ENCODE results near the gene SIAH1. TPM values are rescaled to one million over a fixed set of nuclear protein-coding genes. Genes with fewer than 3 reads are reported as not detected.
"Not testable (repeated sequence)": the region's sequence is repeated elsewhere in the genome, so short reads cannot be mapped to it uniquely, and the experiment has no call there.

Gene SIAH1
- total RNA-seq, 2 donors from 2014 or later, result 19.7 to 27.9 TPM

GRCh38 chr16:48381201-48381600, 4.0 kb downstream of the SIAH1 start:
- no peaks in the 10 kb centered on the region for H3K4me1 ChIP-seq
- no peak for TF ChIP-seq CTCF (IDR thresholded peaks at IDR 0.05)
- DNase-seq, result no peak
- H3K36me3 ChIP-seq, result no peaks in the 10 kb centered on the region
- no peaks in the 10 kb centered on the region for H3K27me3 ChIP-seq
- intact Hi-C loops (cut with DNase I), result no loop called here
- no peaks in the 10 kb centered on the region for H3K9me3 ChIP-seq
- H3K27ac ChIP-seq, result no peak overlapping the region
- no peak overlapping the region for H3K4me3 ChIP-seq
- H3K9ac ChIP-seq (ENCODE audit: low read depth in 2 of 2, low read length in 2 of 2), result no peak overlapping the region

GRCh38 chr16:48378836-48379235, 6.4 kb downstream of the SIAH1 start:
- Histone ChIP-seq H3K9ac (ENCODE audit: low read depth in 2 of 2, low read length in 2 of 2) (no peak overlapping the region), H3K9me3 (no peaks in the 10 kb centered on the region), H3K27me3 (no peaks in the 10 kb centered on the region), H3K36me3 (no peaks in the 10 kb centered on the region), H3K4me3 (no peak overlapping the region), H3K27ac (no peak overlapping the region), H3K4me1 (no peaks in the 10 kb centered on the region)
- intact Hi-C loops (cut with DNase I), result no loop called here
- no peak for DNase-seq
- TF ChIP-seq CTCF (IDR thresholded peaks at IDR 0.05), result no peak

GRCh38 chr16:48378276-48378675, 6.9 kb downstream of the SIAH1 start:
- H3K4me1 ChIP-seq, result no peaks in the 10 kb centered on the region
- H3K27me3 ChIP-seq, result no peaks in the 10 kb centered on the region
- DNase-seq, result no peak
- no peak overlapping the region for H3K4me3 ChIP-seq
- H3K27ac ChIP-seq, result no peak overlapping the region
- H3K9ac ChIP-seq (ENCODE audit: low read depth in 2 of 2, low read length in 2 of 2), result no peak overlapping the region
- intact Hi-C loops (cut with DNase I), result no loop called here
- H3K36me3 ChIP-seq, result no peaks in the 10 kb centered on the region
- H3K9me3 ChIP-seq, result no peaks in the 10 kb centered on the region
- TF ChIP-seq CTCF (IDR thresholded peaks at IDR 0.05), result no peak

- intact Hi-C loops (cut with DNase I); H3K4me1 ChIP-seq; H3K9ac ChIP-seq (ENCODE audit: low read depth in 2 of 2, low read length in 2 of 2): not testable (repeated sequence)
Observed at GRCh38 chr16:48377301-48377700, 7.9 kb downstream of the SIAH1 start.

GRCh38 chr16:48374255-48374654, 11.0 kb downstream of the SIAH1 start:
- H3K27ac ChIP-seq, result no peak overlapping the region
- H3K9me3 ChIP-seq, result no peaks in the 10 kb centered on the region
- H3K9ac ChIP-seq (ENCODE audit: low read depth in 2 of 2, low read length in 2 of 2), result no peak overlapping the region
- no peak for DNase-seq
- intact Hi-C loops (cut with DNase I), result loop anchor here (5.0 kb wide), 1 partner anchor 243 kb away; no protein-coding TSS in a partner anchor
- no peak for TF ChIP-seq CTCF (IDR thresholded peaks at IDR 0.05)
- H3K4me1 ChIP-seq, result no peaks in the 10 kb centered on the region
- no peaks in the 10 kb centered on the region for H3K36me3 ChIP-seq
- H3K4me3 ChIP-seq, result no peak overlapping the region
- no peaks in the 10 kb centered on the region for H3K27me3 ChIP-seq

More at GRCh38 chr16:48377301-48377700, 7.9 kb downstream of the SIAH1 start:
- H3K4me3 ChIP-seq, H3K36me3 ChIP-seq, H3K27ac ChIP-seq, DNase-seq, H3K9me3 ChIP-seq, H3K27me3 ChIP-seq: not testable (repeated sequence)

GRCh38 chr16:48373258-48374029, 11.8 kb downstream of the SIAH1 start:
- intact Hi-C loops (cut with DNase I), result loop anchor here (5.0 kb wide), 1 partner anchor 244 kb away; no protein-coding TSS in a partner anchor
- Histone ChIP-seq H3K4me1 (no peaks in the 10 kb centered on the region), H3K27me3 (no peaks in the 10 kb centered on the region), H3K36me3 (no peaks in the 10 kb centered on the region), H3K9me3 (no peaks in the 10 kb centered on the region), H3K9ac (ENCODE audit: low read depth in 2 of 2, low read length in 2 of 2) (no peak overlapping the region), H3K27ac (no peak overlapping the region), H3K4me3 (no peak overlapping the region)
- DNase-seq, result no peak
- no peak for TF ChIP-seq CTCF (IDR thresholded peaks at IDR 0.05)
